NCI-H2196 (cell line): ENCODE measurements around the gene TRNP1.
"Not testable (repeated sequence)": the region's sequence is repeated elsewhere in the genome, so short reads cannot be mapped to it uniquely, and the experiment has no call there.

Experiments
- DNase-seq: peaks from one replicate; lab custom pipeline; 2025; ENCODE audit not compliant: unreplicated experiment; lab: John Stamatoyannopoulos, UW

TRNP1 gene

GRCh38 chr1:26972390-26972789, 21.1 kb upstream of the TRNP1 start:
- DNase-seq, result no peak

- DNase-seq, result no peak
Observed at GRCh38 chr1:26972821-26973220, 20.7 kb upstream of the TRNP1 start.

- no peak for DNase-seq
Observed at GRCh38 chr1:26976621-26977510, 16.6 kb upstream of the TRNP1 start.

GRCh38 chr1:26978901-26979300, 14.6 kb upstream of the TRNP1 start:
- DNase-seq, result no peak

- no peak for DNase-seq
Observed at GRCh38 chr1:26981146-26981846, 12.2 kb upstream of the TRNP1 start.

GRCh38 chr1:26983863-26984262, 9.6 kb upstream of the TRNP1 start:
- DNase-seq, result no peak

- DNase-seq, result no peak
Observed at GRCh38 chr1:26984291-26984690, 9.2 kb upstream of the TRNP1 start.

GRCh38 chr1:26986658-26987057, 6.8 kb upstream of the TRNP1 start:
- peak; percentile 63 for DNase-seq

GRCh38 chr1:26989403-26990109, 3.9 kb upstream of the TRNP1 start:
- not testable (repeated sequence) for DNase-seq

- DNase-seq, result no peak
Observed at GRCh38 chr1:26991310-26992116, 2.0 kb upstream of the TRNP1 start.

GRCh38 chr1:26994020-26994786, 711 bp downstream of the TRNP1 start:
- no peak for DNase-seq

GRCh38 chr1:26994787-26995517, 1.5 kb downstream of the TRNP1 start:
- no peak for DNase-seq

GRCh38 chr1:26996024-26996423, 2.5 kb downstream of the TRNP1 start:
- no peak for DNase-seq

GRCh38 chr1:26996665-26997064, 3.2 kb downstream of the TRNP1 start:
- DNase-seq, result no peak

GRCh38 chr1:26998429-26999300, 5.2 kb downstream of the TRNP1 start:
- DNase-seq, result no peak

- DNase-seq, result no peak
Observed at GRCh38 chr1:26999440-26999987, 6.0 kb downstream of the TRNP1 start.

- DNase-seq, result no peak
Observed at GRCh38 chr1:27000090-27000816, 6.8 kb downstream of the TRNP1 start.
